Measurements from ENCODE around the gene VEGFD.

VEGFD gene

GRCh38 chrX:15416133-15416993 lies 32.1 kb upstream of the VEGFD start:
- H3K4me3 ChIP-seq (ENCODE audit: low read length) = no peak overlapping the region
- TF ChIP-seq CTCF (conservative IDR thresholded peaks at IDR 0.05; ENCODE audit: low read length) = no peak
- peak; percentile 40 for DNase-seq (ENCODE audit: low read depth)

- DNase-seq (ENCODE audit: low read depth) = no peak
- H3K4me3 ChIP-seq (ENCODE audit: low read length) = no peak overlapping the region
- TF ChIP-seq CTCF (conservative IDR thresholded peaks at IDR 0.05; ENCODE audit: low read length) = no peak
Observed at GRCh38 chrX:15413101-15413500, 28.9 kb upstream of the VEGFD start.

- DNase-seq (ENCODE audit: low read depth) = no peak
- H3K4me3 ChIP-seq (ENCODE audit: low read length) = no peak overlapping the region
- no peak for TF ChIP-seq CTCF (conservative IDR thresholded peaks at IDR 0.05; ENCODE audit: low read length)
Observed at GRCh38 chrX:15410947-15411346, 26.7 kb upstream of the VEGFD start.

GRCh38 chrX:15410430-15410829 lies 26.2 kb upstream of the VEGFD start:
- H3K4me3 ChIP-seq (ENCODE audit: low read length) = no peak overlapping the region
- DNase-seq (ENCODE audit: low read depth) = no peak
- TF ChIP-seq CTCF (conservative IDR thresholded peaks at IDR 0.05; ENCODE audit: low read length) = no peak

- H3K4me3 ChIP-seq (ENCODE audit: low read length) = no peak overlapping the region
- peak; percentile 7 for DNase-seq (ENCODE audit: low read depth)
- TF ChIP-seq CTCF (conservative IDR thresholded peaks at IDR 0.05; ENCODE audit: low read length) = no peak
Observed at GRCh38 chrX:15405846-15406245, 21.6 kb upstream of the VEGFD start.

DNA sequence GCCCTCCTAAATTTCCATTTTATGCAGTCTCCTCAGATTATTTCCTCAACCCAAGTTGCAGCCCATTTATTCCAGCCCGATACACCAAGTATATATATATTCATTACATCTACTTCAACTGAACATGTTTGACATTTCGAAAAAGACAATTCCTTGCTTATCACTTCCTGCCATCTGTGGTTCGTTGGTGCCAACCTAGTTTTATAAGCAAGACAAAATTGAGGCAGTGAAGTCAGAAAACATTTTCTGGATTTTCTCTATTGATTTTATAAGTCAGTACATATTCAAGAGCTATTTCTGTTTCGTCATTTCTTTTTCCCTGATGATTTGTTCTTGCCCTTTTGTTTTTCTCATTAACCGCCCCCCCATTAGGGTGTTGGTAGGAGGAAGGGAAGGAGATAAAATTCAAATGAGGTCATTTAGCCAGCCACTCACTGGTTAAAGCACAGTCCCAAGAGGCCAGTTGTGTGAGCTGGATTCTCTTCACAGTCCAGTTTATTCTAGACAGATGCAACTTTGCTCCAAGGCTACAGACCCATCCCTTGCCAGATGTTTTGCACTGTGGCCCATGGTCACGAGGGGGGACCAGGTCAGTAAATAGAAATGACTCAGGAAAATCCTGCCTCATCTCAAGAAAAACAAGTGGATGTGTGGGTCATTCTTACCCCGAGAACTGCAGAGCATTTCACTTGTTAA lies 20.3 kb upstream of the VEGFD start:
- no peak overlapping the region for H3K4me3 ChIP-seq (ENCODE audit: low read length)
- DNase-seq (ENCODE audit: low read depth) = peak; percentile 35
- TF ChIP-seq CTCF (conservative IDR thresholded peaks at IDR 0.05; ENCODE audit: low read length) = no peak

GRCh38 chrX:15401378-15401777 lies 17.2 kb upstream of the VEGFD start:
- no peak for TF ChIP-seq CTCF (conservative IDR thresholded peaks at IDR 0.05; ENCODE audit: low read length)
- H3K4me3 ChIP-seq (ENCODE audit: low read length) = no peak overlapping the region
- no peak for DNase-seq (ENCODE audit: low read depth)

All from AG10803 (cell line).